H1 (cell line): ENCODE data around the gene SSR2. TPM values are rescaled to one million over a fixed set of nuclear protein-coding genes. Genes with fewer than 3 reads are reported as not detected.

ENCODE experiments used
- ATF2 ChIP-seq: IDR thresholded peaks from 2 replicates; pipeline ENCODE4 v1.6.1; 2012; ENCODE audit warnings: low read length, inconsistent platforms
- CEBPB ChIP-seq: IDR thresholded peaks from 2 replicates; pipeline ENCODE4 v1.6.1; 2012; ENCODE audit warnings: low read depth, low read length
- RAD21 ChIP-seq, 2 experiments: IDR thresholded peaks in 1 of 2; conservative IDR thresholded peaks in 1 of 2; 2 replicates each; pipeline ENCODE4 v1.6.1; 2011; ENCODE audit warnings: low read depth in 2 of 2, low read length in 2 of 2, improper control_type of control experiment in 1 of 2, inconsistent platforms in 1 of 2, mild to moderate bottlenecking in 1 of 2, moderate library complexity in 1 of 2
- TAF1 ChIP-seq: IDR thresholded peaks from 2 replicates; pipeline ENCODE4 v1.6.1; 2011; ENCODE audit warnings: mild to moderate bottlenecking, low read depth, low read length
- polyA plus RNA-seq, 7 experiments: library from polyadenylated mRNA; depleted of rRNA in 3 of 7; stranded (reverse) in 5 of 7; unstranded in 2 of 7; fragments of >200 nt in 5 of 7; fragments of 200-250 nt in 2 of 7; gene quantifications; 1 replicate in 5 of 7; 2 replicates in 1 of 7; 4 replicates in 1 of 7; pipeline versions ENCODE4 v1.2.1 to v1.2.3, GENCODE V29; 2011 to 2013; ENCODE audit warnings: missing spikeins in 2 of 7, mixed read lengths in 2 of 7
- total RNA-seq: library from RNA; stranded (reverse); fragmentation: NEBNext Ultra II Directional; extraction: Animal tissue kit (Norgen Biotek cat#: 25700); gene quantifications from 2 replicates; pipeline ENCODE4 v1.2.1, GENCODE V29; 2021

Gene SSR2
- total and polyA plus RNA-seq, 2 of the 8 experiments (the other 6 are each of a cell fraction or from before 2014, with no cell fraction given), result 190 to 648 TPM

GRCh38 chr1:155964193-155964592 is 56.6 kb downstream of the SSR2 start (continued):
- no peak for TF ChIP-seq RAD21 (IDR thresholded peaks at IDR 0.05 in 1 of 2, conservative IDR thresholded peaks at IDR 0.05 in 1 of 2; ENCODE audit: low read depth in 2 of 2, low read length in 2 of 2)
- no peak for TF ChIP-seq CEBPB
- TF ChIP-seq TAF1, result no peak
- TF ChIP-seq ATF2, result no peak
